NCI-H2107 treated with DMSO at 0.1 percent for 48 hours (cell line): ENCODE results near the gene SYNPO2.
"Not testable (repeated sequence)": the region's sequence is repeated elsewhere in the genome, so short reads cannot be mapped to it uniquely, and the experiment has no call there.

Source experiments
- DNase-seq: peaks from one replicate; lab custom pipeline; 2025; ENCODE audit not compliant: unreplicated experiment; lab: John Stamatoyannopoulos, UW

SYNPO2 gene

GRCh38 chr4:118997601-118998000 is 108.9 kb downstream of the SYNPO2 start:
- no peak for DNase-seq

GRCh38 chr4:118999919-119000318 is 111.3 kb downstream of the SYNPO2 start:
- no peak for DNase-seq

- no peak for DNase-seq
Observed at GRCh38 chr4:119000400-119000799, 111.7 kb downstream of the SYNPO2 start.

GRCh38 chr4:119002476-119002875 is 113.8 kb downstream of the SYNPO2 start:
- DNase-seq: no peak

- not testable (repeated sequence) for DNase-seq
Observed at GRCh38 chr4:119003001-119003400, 114.3 kb downstream of the SYNPO2 start.

GRCh38 chr4:119005928-119006460 is 117.3 kb downstream of the SYNPO2 start:
- no peak for DNase-seq

GRCh38 chr4:119008761-119009160 is 120.1 kb downstream of the SYNPO2 start:
- no peak for DNase-seq

GRCh38 chr4:119010221-119010620 is 121.6 kb downstream of the SYNPO2 start:
- not testable (repeated sequence) for DNase-seq

- DNase-seq: no peak
Observed at GRCh38 chr4:119010909-119011606, 122.4 kb downstream of the SYNPO2 start.

- no peak for DNase-seq
Observed at GRCh38 chr4:119011607-119011988, 122.9 kb downstream of the SYNPO2 start.

GRCh38 chr4:119014658-119015057 is 126.0 kb downstream of the SYNPO2 start:
- DNase-seq: no peak

GRCh38 chr4:119016636-119017035 is 128.0 kb downstream of the SYNPO2 start:
- DNase-seq: no peak

GRCh38 chr4:119017636-119018035 is 129.0 kb downstream of the SYNPO2 start:
- DNase-seq: no peak

GRCh38 chr4:119020158-119020557 is 131.5 kb downstream of the SYNPO2 start:
- DNase-seq: no peak

GRCh38 chr4:119022520-119022919 is 133.9 kb downstream of the SYNPO2 start:
- not testable (repeated sequence) for DNase-seq

- DNase-seq: no peak
Observed at GRCh38 chr4:119024102-119024501, 135.4 kb downstream of the SYNPO2 start.

- no peak for DNase-seq
Observed at GRCh38 chr4:119025420-119025819, 136.8 kb downstream of the SYNPO2 start.

GRCh38 chr4:119025916-119026661 is 137.4 kb downstream of the SYNPO2 start:
- no peak for DNase-seq

GRCh38 chr4:119026662-119027444 is 138.2 kb downstream of the SYNPO2 start:
- DNase-seq: no peak

GRCh38 chr4:119027811-119028210 is 139.2 kb downstream of the SYNPO2 start:
- DNase-seq: no peak

GRCh38 chr4:119028296-119028695 is 139.6 kb downstream of the SYNPO2 start:
- no peak for DNase-seq
